T-helper 2 cell (primary cell): ENCODE measurements around the gene BCS1L.

Experiments
- DNase-seq, 5 experiments: peaks; one replicate each; pipeline versions ENCODE4 v3.0.0 to v3.0.0-alpha.2; 2012 to 2022
- total RNA-seq, 2 donors: gene quantifications; one replicate each; lab custom pipeline; 2026; lab: John Stamatoyannopoulos, UW

The BCS1L gene, protein sequence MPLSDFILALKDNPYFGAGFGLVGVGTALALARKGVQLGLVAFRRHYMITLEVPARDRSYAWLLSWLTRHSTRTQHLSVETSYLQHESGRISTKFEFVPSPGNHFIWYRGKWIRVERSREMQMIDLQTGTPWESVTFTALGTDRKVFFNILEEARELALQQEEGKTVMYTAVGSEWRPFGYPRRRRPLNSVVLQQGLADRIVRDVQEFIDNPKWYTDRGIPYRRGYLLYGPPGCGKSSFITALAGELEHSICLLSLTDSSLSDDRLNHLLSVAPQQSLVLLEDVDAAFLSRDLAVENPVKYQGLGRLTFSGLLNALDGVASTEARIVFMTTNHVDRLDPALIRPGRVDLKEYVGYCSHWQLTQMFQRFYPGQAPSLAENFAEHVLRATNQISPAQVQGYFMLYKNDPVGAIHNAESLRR
- 7.8 to 18.4 reads per million in 2 donors for total RNA-seq

- DNase-seq, result peak; percentile 68 to 94 (median 87)
These were observed at the start of gene BCS1L, which contains the start of gene ZNF142 for GRCh38 chr2:218659258-218659987. BCS1L (plus strand) TSS chr2:218659683; CDS start chr2:218660988, 1,305 bp downstream. ZNF142 (minus strand) TSS chr2:218659623; CDS start chr2:218656429, 3,194 bp downstream.

GRCh38 chr2:218615868-218616315 is 43.6 kb upstream of the BCS1L start:
- no peak for DNase-seq

- DNase-seq, result no peak
These were observed 41.2 kb upstream of the BCS1L start for GRCh38 chr2:218618102-218618860.

GRCh38 chr2:218621007-218621406 is 38.5 kb upstream of the BCS1L start:
- no peak for DNase-seq

DNA sequence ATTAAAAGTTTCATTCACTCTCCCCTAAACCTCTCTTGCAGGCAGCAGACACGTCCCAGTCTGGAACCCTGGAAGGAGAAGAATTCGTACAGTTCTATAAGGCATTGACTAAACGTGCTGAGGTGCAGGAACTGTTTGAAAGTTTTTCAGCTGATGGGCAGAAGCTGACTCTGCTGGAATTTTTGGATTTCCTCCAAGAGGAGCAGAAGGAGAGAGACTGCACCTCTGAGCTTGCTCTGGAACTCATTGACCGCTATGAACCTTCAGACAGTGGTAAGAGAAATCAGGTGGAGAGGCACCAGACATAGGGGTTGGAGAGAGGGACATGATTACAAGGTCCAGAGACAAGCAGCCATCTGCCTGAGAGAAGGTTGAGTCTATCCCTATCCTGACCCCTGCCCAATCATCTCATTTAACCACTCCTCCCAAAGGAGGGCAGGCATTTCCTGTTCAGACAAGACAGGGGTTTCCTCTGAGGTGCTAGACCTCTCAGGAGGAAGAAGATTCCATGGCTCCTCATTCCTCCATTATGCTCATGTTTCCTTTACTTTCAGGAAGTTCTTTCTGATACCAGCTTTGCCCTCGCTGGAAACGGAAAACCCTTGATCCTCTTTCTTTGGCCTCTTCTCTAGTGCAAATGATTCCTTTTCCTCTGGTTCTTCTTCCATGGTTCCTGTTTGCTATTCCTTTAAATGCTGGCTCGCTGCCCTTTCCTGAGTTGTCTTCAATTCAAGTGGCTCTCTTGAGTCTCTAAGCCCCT is 36.7 kb upstream of the BCS1L start:
- no peak for DNase-seq

- no peak for DNase-seq
These were observed 36.1 kb upstream of the BCS1L start for GRCh38 chr2:218623366-218623705.

DNA sequence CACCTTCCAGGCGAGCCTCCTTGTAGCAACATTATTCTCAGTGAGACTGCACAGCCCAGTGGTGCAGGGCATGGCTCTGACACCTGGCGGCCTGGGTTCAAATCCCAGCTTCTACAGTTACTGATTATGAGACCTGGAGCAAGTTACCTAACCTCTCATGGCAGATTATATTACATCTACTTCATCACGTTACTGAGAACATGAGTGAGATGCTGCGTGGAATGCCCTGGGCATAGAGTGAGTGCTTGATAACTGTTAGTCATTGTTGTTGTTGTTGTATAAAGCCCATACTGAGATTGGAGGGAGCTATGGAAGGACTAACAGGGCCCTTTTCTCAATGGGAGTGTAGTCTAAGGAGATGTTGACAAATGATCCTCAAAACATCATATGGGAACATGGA is 33.1 kb upstream of the BCS1L start:
- DNase-seq, result no peak

DNA sequence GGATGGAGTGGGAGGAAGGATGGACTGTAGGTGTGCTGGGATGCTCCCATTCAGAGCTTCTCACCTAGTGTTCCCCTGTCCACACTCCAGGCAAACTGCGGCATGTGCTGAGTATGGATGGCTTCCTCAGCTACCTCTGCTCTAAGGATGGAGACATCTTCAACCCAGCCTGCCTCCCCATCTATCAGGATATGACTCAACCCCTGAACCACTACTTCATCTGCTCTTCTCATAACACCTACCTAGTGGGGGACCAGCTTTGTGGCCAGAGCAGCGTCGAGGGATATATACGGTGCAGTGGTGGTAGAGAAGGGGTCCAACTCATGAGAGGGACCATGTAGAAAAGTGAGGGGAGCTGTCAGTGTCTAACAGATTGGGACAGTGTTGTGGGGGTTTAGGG is 31.5 kb upstream of the BCS1L start:
- no peak for DNase-seq

DNA sequence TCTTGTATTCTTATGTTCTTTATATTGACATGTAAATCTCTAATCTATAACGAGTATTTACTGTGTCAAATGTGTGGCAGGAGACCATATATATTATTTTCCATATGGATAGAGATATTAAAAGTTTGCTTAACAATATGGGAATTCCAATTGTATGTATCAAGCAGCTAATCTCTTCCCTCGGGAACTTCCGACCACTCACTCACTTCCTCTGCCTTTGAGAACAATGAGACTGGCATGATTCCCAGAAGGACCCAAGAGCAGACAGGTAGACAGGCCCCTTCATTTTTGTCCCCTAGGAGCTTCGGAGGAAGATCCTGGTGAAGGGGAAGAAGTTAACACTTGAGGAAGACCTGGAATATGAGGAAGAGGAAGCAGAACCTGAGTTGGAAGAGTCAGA is 27.6 kb upstream of the BCS1L start:
- DNase-seq, result no peak

DNA sequence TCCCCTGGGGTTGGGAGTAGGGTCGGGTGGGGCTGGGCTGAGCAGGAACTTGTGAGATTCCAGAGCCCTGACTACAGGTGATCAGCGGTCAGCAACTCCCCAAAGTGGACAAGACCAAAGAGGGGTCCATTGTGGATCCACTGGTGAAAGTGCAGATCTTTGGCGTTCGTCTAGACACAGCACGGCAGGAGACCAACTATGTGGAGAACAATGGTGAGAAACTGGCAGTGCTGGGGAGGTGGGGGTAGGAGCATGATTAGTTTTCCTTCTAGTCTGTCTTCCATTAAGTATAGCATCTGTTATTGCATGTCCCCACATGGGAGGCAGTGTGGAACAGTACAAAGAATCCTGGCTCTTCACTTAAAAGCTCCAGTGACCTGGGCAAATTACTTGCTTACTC is 23.8 kb upstream of the BCS1L start:
- no peak for DNase-seq

DNA sequence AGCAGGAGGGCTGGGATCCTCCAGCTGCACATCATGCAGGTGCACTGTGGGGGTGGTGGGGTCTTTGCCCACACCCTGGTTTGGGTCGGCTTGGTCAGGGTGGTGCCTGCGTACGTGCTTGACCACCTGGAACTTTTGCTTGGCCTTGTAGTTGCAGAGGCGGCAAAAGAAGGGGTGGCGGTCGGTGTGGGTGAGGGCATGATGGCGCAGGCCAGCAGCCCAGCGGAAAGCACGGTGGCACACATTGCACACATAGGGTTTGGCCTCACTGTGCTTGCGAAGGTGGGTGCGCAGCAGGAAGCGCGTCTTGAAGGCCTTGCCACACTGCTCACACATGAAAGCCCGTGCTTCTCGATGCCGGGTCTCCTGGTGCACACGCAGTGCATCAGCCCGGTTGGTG is 21.1 kb upstream of the BCS1L start:
- no peak for DNase-seq

DNA sequence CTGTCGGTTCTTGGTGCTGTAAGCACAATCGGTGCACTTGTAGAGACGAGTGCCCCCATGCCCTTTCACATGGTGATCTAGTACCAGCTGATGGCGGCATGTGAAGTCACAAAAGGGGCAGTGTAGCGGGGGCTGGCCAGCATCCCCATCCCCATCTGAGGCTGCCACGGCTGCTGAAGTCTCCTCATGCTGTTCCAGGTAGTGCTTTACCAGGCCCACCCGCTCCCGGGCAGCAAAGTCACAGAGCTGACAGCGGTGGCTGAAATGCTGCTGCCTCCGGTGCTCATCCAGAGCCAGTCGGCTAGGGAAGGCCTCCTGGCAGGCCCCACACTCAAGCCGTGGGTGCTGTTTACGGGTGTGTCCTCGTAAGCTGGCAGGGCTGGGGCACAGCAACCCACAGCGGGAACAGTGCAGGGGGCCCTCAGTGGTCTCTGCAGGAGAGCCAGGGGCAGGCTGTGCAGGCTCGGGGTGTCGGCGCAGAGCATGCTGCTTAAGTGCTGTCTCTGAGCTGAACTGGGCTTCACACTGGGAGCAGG is 17.3 kb upstream of the BCS1L start:
- DNase-seq, result no peak

DNA sequence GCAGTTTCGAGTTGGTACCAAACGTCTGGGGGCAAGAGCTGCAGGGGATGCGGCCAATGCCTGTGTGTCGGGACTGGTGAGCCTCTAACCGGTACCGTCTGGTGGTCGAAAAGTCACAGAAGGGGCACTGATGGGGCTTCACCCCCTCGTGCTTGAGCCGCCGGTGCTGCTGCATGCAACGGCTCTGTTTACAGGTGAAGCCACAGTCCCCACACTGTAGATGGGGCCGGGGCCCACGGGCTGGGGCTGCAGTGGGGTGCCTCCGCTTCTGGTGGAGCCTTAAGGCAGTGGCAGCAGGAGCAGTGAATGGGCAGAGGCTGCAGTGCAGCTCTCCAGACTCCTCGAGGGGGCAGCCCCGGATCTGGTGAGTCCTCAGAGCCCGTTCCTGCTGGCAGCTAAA is 16.7 kb upstream of the BCS1L start:
- DNase-seq, result no peak

DNA sequence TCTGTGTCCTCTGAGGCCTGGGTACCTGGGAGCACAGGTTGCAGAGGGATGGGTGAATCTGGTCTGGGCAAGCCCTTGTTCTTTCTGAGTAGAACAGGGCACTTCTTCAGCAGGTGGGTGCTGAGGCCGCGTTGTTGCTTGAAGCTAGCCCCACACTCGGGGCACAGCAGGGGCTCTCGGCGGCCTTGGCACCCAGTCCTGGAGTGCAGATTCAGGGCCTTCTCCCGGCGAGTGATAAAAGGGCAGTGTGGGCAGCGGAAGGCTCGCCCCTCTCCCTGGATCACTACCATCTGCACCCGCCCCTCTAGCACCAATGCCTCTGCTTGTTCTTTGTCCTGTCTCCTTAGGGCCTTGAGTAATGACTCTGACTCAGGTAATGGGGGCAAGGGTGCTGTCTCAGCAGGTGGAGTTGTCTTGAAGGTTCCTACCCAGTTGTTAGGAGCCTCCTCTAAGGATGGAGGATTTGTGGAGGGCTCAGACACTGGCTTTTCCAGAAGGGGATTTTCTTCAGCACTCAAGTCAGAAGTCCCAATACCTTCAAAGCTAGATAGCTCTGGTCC is 15.7 kb upstream of the BCS1L start:
- DNase-seq, result no peak

DNA sequence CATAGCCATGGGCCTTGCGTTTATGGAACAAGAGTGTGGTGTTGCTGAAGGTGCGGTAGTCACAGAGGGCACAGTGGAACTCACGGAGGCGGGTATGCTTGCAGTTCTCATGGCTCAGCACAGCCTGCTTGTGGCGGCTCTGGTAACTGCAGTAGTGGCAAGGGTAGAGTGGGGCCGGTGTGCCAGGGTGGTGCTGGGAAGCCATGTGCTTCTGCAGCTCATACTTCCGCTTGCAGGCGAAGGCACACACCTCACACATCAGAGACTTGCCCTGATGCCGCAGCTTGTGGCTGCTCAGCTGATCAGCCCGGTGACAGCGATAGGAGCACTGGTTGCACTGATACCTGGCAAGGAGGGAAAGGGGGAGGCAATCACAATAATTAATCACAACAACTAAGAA is 14.8 kb upstream of the BCS1L start:
- DNase-seq, result no peak

GRCh38 chr2:218645126-218645525 is 14.4 kb upstream of the BCS1L start:
- no peak for DNase-seq

- DNase-seq, result peak in 3 of 5 experiments; percentile 20 to 72 (median 22)
These were observed 11.2 kb upstream of the BCS1L start for GRCh38 chr2:218648088-218648786.

- no peak for DNase-seq
These were observed 10.7 kb upstream of the BCS1L start for GRCh38 chr2:218648787-218649100.

DNA sequence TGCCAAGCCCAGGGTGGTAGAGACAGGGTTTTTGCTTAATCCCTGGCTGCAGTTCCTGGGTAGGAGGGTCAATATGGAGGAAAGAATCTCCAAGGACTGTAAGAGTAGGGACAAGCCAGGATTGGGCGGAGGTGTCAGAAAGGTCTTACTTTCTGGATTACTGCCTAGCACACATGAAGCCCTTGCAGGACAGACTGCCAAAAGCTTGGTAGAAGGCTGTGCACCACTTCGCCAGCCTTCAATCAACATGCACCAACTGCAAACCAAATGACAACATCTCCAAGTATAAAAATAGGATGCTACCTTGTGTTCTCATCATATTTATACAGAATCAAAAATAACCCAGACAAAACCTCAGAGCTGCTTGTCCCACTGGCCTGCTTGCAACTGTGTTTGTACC is 3.7 kb upstream of the BCS1L start:
- no peak for DNase-seq

DNA sequence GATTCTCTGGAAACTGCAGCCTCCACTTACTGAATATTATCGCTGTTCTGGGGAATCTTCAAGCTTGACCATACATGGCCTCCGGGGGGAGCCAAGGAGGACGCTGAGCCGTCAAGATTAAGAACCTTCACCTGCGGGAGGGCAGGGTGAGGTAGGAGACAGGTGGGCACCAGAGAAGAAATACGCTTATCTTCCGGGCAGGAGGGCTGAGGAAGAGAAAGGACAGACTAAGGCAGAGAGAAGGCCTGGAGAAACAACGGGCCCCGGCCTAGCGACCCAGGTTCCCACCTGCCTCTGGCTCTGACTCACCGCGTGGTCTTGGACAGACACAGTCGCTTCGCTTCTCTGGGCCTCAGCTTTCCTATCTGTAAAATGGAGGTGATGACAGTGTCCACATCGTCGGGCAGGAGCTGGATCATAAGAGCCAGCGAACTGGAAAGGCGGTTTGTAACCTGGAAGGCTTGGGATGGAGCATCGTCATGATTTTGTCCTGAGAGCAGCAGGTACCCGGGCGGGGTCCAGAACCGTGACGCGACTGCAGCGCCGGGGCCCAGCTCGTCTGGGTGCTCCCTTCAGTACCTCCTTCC is 719 bp upstream of the BCS1L start:
- peak in 4 of 5 experiments; percentile 18 to 48 (median 26) for DNase-seq

GRCh38 chr2:218659988-218660358 is 490 bp downstream of the BCS1L start:
- no peak for DNase-seq
